Peyer's patch (tissue), 4 donors: Measurements from ENCODE around the gene RFTN2.
"Not testable (repeated sequence)": the region's sequence is repeated elsewhere in the genome, so short reads cannot be mapped to it uniquely, and the experiment has no call there.

Experiments
- CTCF ChIP-seq, 6 experiments: fragments of 450-650 bp in 4 of 6; fragments of 200-600 bp in 2 of 6; sonication (generic) in 1 of 6; IDR thresholded peaks; one replicate each; pipeline ENCODE4 v1.5.1; 2017 to 2019; ENCODE audit warnings: antibody characterized with exemption in 6 of 6, mild to moderate bottlenecking in 3 of 6, moderate library complexity in 1 of 6
- POLR2A ChIP-seq, 2 donors: fragments of 450-650 bp; IDR thresholded peaks; one replicate each; pipeline ENCODE4 v1.5.1; 2017; ENCODE audit warnings: antibody characterized with exemption in 2 of 2, mild to moderate bottlenecking in 2 of 2, moderate library complexity in 2 of 2

DNA sequence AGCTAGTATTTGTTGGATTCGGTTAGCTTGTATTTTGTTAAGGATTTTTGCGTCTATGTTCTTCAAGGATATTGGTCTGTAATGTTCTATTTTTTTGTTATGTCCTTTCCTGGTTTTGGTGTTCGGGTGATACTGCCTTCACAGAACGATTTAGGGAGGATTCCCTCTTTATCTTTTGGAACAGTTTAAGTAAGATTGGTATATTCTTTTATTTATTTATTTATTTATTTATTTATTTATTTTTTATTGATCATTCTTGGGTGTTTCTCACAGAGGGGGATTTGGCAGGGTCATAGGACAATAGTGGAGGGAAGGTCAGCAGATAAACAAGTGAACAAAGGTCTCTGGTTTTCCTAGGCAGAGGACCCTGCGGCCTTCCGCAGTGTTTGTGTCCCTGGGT, 19.8 kb upstream of the RFTN2 start:
- TF ChIP-seq CTCF, POLR2A (IDR thresholded peaks at IDR 0.05): not testable (repeated sequence)
